ENCODE measurements around the gene ZFPM1. TPM values are rescaled to one million over a fixed set of nuclear protein-coding genes. Genes with fewer than 3 reads are reported as not detected.

ZFPM1 gene
- total RNA-seq, 2 experiments from 2014 or later, result 19.0 to 19.2 TPM

GRCh38 chr16:88578446-88579313, 125.6 kb downstream of the ZFPM1 start:
- H3K4me3 Mint-ChIP-seq, result peak overlapping the region; percentile 56
- H3K9me3 Mint-ChIP-seq, result no peaks in the 10 kb centered on the region
- peak overlapping the region; percentile 82 for H3K27ac Mint-ChIP-seq
- ATAC-seq (ENCODE audit: low read depth), result peak; percentile 70
- peaks cover 12% of the 10 kb centered on the region for H3K36me3 Mint-ChIP-seq
- H3K27me3 Mint-ChIP-seq, result no peaks in the 10 kb centered on the region
- DNase-seq, result no peak
- POLR2A ChIA-PET, result interaction anchor here (0.8 kb wide), 1 partner anchor 11 kb away, joined by 4 read pairs; no protein-coding TSS in a partner anchor
- H3K4me1 Mint-ChIP-seq, result peaks cover 31% of the 10 kb centered on the region

- POLR2A ChIA-PET, result no interaction called here
- Mint-ChIP-seq H3K27ac (no peak overlapping the region), H3K27me3 (no peaks in the 10 kb centered on the region), H3K4me1 (peaks cover 35% of the 10 kb centered on the region), H3K9me3 (no peaks in the 10 kb centered on the region), H3K4me3 (no peak overlapping the region), H3K36me3 (peaks cover 10% of the 10 kb centered on the region)
- DNase-seq, result no peak
- no peak for ATAC-seq (ENCODE audit: low read depth)
Measured at GRCh38 chr16:88580371-88580770, 127.3 kb downstream of the ZFPM1 start.

- no peaks in the 10 kb centered on the region for H3K9me3 Mint-ChIP-seq
- POLR2A ChIA-PET, result interaction anchor here (0.5 kb wide), 1 partner anchor 479 kb away, joined by 3 read pairs; no protein-coding TSS in a partner anchor
- H3K36me3 Mint-ChIP-seq, result peaks cover 10% of the 10 kb centered on the region
- no peak for DNase-seq
- H3K27ac Mint-ChIP-seq, result no peak overlapping the region
- H3K27me3 Mint-ChIP-seq, result no peaks in the 10 kb centered on the region
- no peak overlapping the region for H3K4me3 Mint-ChIP-seq
- ATAC-seq (ENCODE audit: low read depth), result no peak
- peaks cover 38% of the 10 kb centered on the region for H3K4me1 Mint-ChIP-seq
Measured at GRCh38 chr16:88581033-88581432, 128.0 kb downstream of the ZFPM1 start.

GRCh38 chr16:88582912-88583575, 130.0 kb downstream of the ZFPM1 start:
- H3K27ac Mint-ChIP-seq, result peak overlapping the region; percentile 54
- H3K4me1 Mint-ChIP-seq, result peaks cover 28% of the 10 kb centered on the region
- ATAC-seq (ENCODE audit: low read depth) (no peak), DNase-seq (no peak)
- H3K9me3 Mint-ChIP-seq, result no peaks in the 10 kb centered on the region
- H3K27me3 Mint-ChIP-seq, result no peaks in the 10 kb centered on the region
- H3K36me3 Mint-ChIP-seq, result peaks cover 11% of the 10 kb centered on the region
- POLR2A ChIA-PET, result interaction anchor here (1.1 kb wide), 1 partner anchor 12 kb away, joined by 4 read pairs; no protein-coding TSS in a partner anchor
- peak overlapping the region; percentile 13 for H3K4me3 Mint-ChIP-seq

- Mint-ChIP-seq H3K4me1 (peaks cover 29% of the 10 kb centered on the region), H3K36me3 (peaks cover 20% of the 10 kb centered on the region), H3K4me3 (no peak overlapping the region), H3K27me3 (no peaks in the 10 kb centered on the region), H3K27ac (no peak overlapping the region), H3K9me3 (no peaks in the 10 kb centered on the region)
- DNase-seq (no peak), ATAC-seq (ENCODE audit: low read depth) (no peak)
- POLR2A ChIA-PET, result no interaction called here
Measured at GRCh38 chr16:88584676-88585075, 131.6 kb downstream of the ZFPM1 start.

- no peak overlapping the region for H3K27ac Mint-ChIP-seq
- no peak overlapping the region for H3K4me3 Mint-ChIP-seq
- H3K4me1 Mint-ChIP-seq, result peaks cover 27% of the 10 kb centered on the region
- DNase-seq (no peak), ATAC-seq (ENCODE audit: low read depth) (no peak)
- no peaks in the 10 kb centered on the region for H3K9me3 Mint-ChIP-seq
- POLR2A ChIA-PET, result interaction anchor here (0.6 kb wide), 1 partner anchor 168 kb away, joined by 3 read pairs; no protein-coding TSS in a partner anchor
- H3K36me3 Mint-ChIP-seq, result peaks cover 20% of the 10 kb centered on the region
- no peaks in the 10 kb centered on the region for H3K27me3 Mint-ChIP-seq
Measured at GRCh38 chr16:88585269-88585668, 132.2 kb downstream of the ZFPM1 start.

GRCh38 chr16:88585927-88586581, 133.0 kb downstream of the ZFPM1 start:
- ATAC-seq (ENCODE audit: low read depth) (no peak), DNase-seq (no peak)
- Mint-ChIP-seq H3K27me3 (no peaks in the 10 kb centered on the region), H3K4me3 (no peak overlapping the region), H3K4me1 (peaks cover 27% of the 10 kb centered on the region), H3K36me3 (peaks cover 20% of the 10 kb centered on the region), H3K27ac (peak overlapping the region; percentile 11), H3K9me3 (no peaks in the 10 kb centered on the region)
- POLR2A ChIA-PET, result no interaction called here

Small RNA genes lying within 50 kb of the gene (microRNA-seq; reads per million reads assigned to microRNA genes)
- gene MIR5189, result not detected

Other genes starting within 250 kb of the ZFPM1 start
- gene ZNF469, start 70.3 kb upstream of the ZFPM1 start, total RNA-seq, result 1 to 10 TPM; 1.1 to 1.2 TPM
- gene ZC3H18, start 117.1 kb downstream of the ZFPM1 start, total RNA-seq, result 10 to 100 TPM; 83.4 to 88.7 TPM
- gene IL17C, start 185.3 kb downstream of the ZFPM1 start, total RNA-seq, result under 1 TPM in 1 of 2 experiments, not detected in 1; 0.68 TPM
- gene CYBA, start 197.8 kb downstream of the ZFPM1 start, total RNA-seq, result 100 to 1,000 TPM; 505 to 513 TPM
- 10 to 100 TPM; 80.7 to 84.2 TPM for gene MVD, start 209.8 kb downstream of the ZFPM1 start, total RNA-seq
- gene SNAI3, start 233.2 kb downstream of the ZFPM1 start, total RNA-seq, result 10 to 100 TPM; 14.4 to 15.0 TPM

All from activated naive CD8-positive, alpha-beta T cell treated with anti-CD3 and anti-CD28 coated beads, Interleukin-2, amount 10 ng/mL, durations not matched to agents 7 days and 5 days (primary cell).